Activated CD4-positive, alpha-beta memory T cell treated with anti-CD3 and anti-CD28 coated beads, Interleukin-2, amount 10 ng/mL, durations not matched to agents 7 days and 5 days (primary cell): ENCODE measurements around the gene B4GALNT3. TPM values are rescaled to one million over a fixed set of nuclear protein-coding genes. Genes with fewer than 3 reads are reported as not detected.

Experiments
- CTCF ChIA-PET: fragments of 350-600 bp; sonication (Branson Sonifier 250); formaldehyde crosslinking; loops from one replicate; lab custom pipeline; 2021; ENCODE audit warnings: antibody characterized with exemption, inconsistent platforms; lab: Charles Lee
- POLR2A ChIA-PET: fragments of 350-600 bp; sonication (Branson Sonifier 250); formaldehyde crosslinking; loops from one replicate; lab custom pipeline; 2021; ENCODE audit warnings: antibody characterized with exemption; lab: Charles Lee
- DNase-seq: peaks from one replicate; pipeline ENCODE4 v3.0.0-alpha.2; 2020
- H3K27ac Mint-ChIP-seq: one replicate; pipeline ENCODE4 v1.8.0; 2021; ENCODE audit warnings: mild to moderate bottlenecking, mixed read lengths
- H3K27me3 Mint-ChIP-seq: one replicate; pipeline ENCODE4 v1.8.0; 2021; ENCODE audit warnings: mixed read lengths
- H3K36me3 Mint-ChIP-seq: one replicate; pipeline ENCODE4 v1.8.0; 2021; ENCODE audit warnings: low read depth, mixed read lengths
- H3K4me1 Mint-ChIP-seq: one replicate; pipeline ENCODE4 v1.8.0; 2021; ENCODE audit warnings: mixed read lengths
- H3K4me3 Mint-ChIP-seq: one replicate; pipeline ENCODE4 v1.8.0; 2021; ENCODE audit warnings: mild to moderate bottlenecking, mixed read lengths
- H3K9me3 Mint-ChIP-seq: one replicate; pipeline ENCODE4 v1.8.0; 2021; ENCODE audit warnings: mixed read lengths
- total RNA-seq, 2 experiments: library from RNA; stranded (reverse); gene quantifications; one replicate each; pipeline ENCODE4 v1.2.3, GENCODE V29; 2021

B4GALNT3 gene
- total RNA-seq, 2 experiments from 2014 or later, result 0.68 to 0.88 TPM

DNA sequence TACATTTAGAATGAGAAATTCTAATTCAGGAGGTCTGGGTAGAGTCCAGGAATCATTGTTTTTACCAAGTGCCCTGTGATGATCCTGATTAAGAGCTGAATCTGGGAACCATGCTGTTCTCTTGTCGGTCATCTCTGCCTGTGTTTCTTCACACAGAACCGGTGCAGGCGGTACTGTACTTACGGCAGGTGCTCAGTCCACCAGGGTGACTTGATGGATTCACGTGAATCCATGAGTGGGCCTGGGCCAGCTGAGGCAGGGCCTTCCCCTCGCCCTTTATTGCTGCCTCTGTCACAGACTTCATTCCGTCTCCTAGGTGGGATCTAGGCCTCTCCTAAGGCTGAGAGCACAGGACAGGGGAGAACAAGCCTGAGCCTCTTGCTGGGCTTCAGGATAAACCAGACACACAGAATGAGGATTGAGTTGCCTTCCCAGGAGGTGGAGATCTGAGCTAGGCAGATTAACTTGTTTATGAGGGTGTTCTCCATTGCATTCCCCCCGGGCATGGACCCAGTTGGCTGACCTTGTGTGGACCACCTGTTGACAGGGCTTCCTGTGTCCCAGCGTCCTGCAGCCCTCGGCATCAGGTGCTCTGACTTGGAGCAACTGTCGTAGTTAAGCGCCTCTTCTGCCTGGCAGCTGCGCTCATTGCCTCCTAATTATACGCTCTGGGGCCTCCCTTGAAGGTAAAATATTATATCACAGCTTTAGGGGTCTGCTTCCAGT is 42.1 kb downstream of the B4GALNT3 start:
- H3K27me3 Mint-ChIP-seq, result peaks cover 16% of the 10 kb centered on the region
- H3K4me3 Mint-ChIP-seq, result no peak overlapping the region
- POLR2A ChIA-PET, result no interaction called here
- no peaks in the 10 kb centered on the region for H3K36me3 Mint-ChIP-seq
- no peak for DNase-seq
- H3K27ac Mint-ChIP-seq, result no peak overlapping the region
- CTCF ChIA-PET, result interaction anchor here (0.6 to 1.4 kb wide), 2 partner anchors 52 to 375 kb away, joined by 3 to 4 read pairs; no protein-coding TSS in a partner anchor
- H3K9me3 Mint-ChIP-seq, result no peaks in the 10 kb centered on the region
- H3K4me1 Mint-ChIP-seq, result peaks cover 25% of the 10 kb centered on the region

DNA sequence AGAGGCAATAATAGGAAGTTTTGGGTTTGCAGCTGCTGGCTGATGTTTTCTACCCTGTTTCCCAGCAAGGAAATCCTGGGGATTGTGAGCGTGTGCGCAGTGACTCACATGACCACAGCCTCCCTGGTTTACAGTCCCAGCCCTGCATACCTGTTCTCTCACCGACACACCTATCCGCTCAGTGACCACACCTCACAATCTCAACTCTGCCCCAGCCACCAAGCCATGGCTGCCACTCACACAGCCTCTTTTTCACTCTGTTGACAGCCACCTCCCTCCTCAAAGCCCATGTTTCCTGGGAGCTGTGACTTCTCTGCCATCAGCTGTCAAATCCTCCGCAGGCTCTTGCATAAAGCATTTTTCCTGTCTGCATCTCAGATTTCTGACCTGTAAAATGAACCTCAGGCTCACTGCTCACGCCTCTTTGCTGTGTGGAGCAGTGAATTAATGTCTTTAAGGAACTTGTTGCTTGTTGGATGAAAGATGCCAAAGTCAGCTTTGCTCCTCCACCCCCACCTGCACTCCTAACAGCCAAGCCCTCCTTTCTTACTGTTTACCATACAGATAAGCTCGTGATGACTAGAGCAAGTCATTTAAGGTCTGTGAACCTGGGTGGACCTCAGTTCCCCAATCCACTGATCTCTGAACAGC is 43.5 kb downstream of the B4GALNT3 start:
- peaks cover 17% of the 10 kb centered on the region for H3K4me1 Mint-ChIP-seq
- POLR2A ChIA-PET, result no interaction called here
- peaks cover 17% of the 10 kb centered on the region for H3K27me3 Mint-ChIP-seq
- no peaks in the 10 kb centered on the region for H3K9me3 Mint-ChIP-seq
- no peak overlapping the region for H3K4me3 Mint-ChIP-seq
- DNase-seq, result no peak
- no peaks in the 10 kb centered on the region for H3K36me3 Mint-ChIP-seq
- CTCF ChIA-PET, result interaction anchor here (1.4 kb wide), 1 partner anchor 53 kb away, joined by 3 read pairs; no protein-coding TSS in a partner anchor
- H3K27ac Mint-ChIP-seq, result no peak overlapping the region

DNA sequence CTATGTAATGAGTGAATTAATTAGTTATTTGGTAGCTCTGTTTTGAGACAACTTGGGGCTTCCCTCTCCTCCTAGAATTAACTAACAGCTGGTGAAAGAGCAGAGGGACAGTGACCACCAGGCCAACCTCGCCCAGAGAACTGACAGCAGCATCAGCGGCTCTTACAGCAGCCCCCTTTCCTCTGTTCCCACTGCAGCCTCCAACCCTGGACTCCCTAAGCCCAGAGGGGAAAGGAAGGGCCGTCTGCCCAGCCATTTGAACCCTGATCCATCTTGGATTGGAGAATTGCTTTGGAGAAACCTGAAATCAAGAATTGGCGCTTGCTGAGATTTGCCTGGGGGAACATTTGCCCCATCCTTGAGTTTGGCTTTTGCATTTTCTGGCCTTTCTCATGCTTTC is 45.5 kb downstream of the B4GALNT3 start:
- Mint-ChIP-seq H3K9me3 (no peaks in the 10 kb centered on the region), H3K4me3 (no peak overlapping the region), H3K27ac (no peak overlapping the region), H3K4me1 (peaks cover 9% of the 10 kb centered on the region), H3K36me3 (no peaks in the 10 kb centered on the region), H3K27me3 (peaks cover 17% of the 10 kb centered on the region)
- POLR2A ChIA-PET, result no interaction called here
- CTCF ChIA-PET, result interaction anchor here (0.9 kb wide), 1 partner anchor 53 kb away, joined by 3 read pairs; no protein-coding TSS in a partner anchor
- DNase-seq, result no peak

DNA sequence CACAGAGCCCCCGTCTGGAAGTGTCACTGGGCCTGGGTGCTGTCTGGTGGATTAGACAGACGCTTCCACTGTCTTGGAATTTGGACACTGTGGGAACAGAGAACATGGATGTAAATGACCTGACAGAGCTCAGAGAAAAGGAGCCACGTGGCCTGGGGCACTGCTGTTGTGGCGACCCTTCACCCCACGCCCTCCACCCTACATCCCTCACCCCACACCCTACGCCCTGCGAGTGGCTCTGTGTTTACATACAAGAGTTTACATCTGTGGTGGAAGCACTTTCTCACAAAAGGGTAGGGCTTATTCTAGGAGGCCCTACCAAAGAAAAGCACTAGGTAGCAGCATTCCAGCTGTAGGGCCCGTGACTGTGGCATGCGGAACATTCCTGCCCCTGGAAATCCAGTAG is 47.7 kb downstream of the B4GALNT3 start:
- H3K27ac Mint-ChIP-seq, result no peak overlapping the region
- no peaks in the 10 kb centered on the region for H3K9me3 Mint-ChIP-seq
- H3K36me3 Mint-ChIP-seq, result no peaks in the 10 kb centered on the region
- peaks cover 16% of the 10 kb centered on the region for H3K27me3 Mint-ChIP-seq
- H3K4me3 Mint-ChIP-seq, result no peak overlapping the region
- no peak for DNase-seq
- ChIA-PET CTCF (no interaction called here), POLR2A (no interaction called here)
- H3K4me1 Mint-ChIP-seq, result peaks cover 8% of the 10 kb centered on the region

DNA sequence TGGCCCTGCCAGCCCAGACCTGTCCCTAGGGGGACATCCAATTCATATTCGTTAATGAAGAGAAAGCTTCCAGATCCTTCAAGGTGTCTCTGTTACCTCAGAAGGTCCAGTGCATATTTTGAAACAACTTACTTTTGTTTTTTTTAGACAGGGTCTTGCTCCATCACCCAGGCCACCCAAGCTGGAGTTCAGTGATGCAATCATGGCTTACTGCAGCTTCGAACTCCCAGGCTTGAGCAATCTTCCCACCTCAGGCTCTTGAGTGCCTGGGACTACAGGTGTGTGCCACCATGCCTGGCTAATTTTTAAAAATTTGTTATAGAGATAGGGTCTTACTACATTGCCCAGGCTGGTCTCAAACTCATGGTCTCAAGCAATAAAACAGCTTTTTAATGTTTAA is 48.4 kb downstream of the B4GALNT3 start:
- H3K36me3 Mint-ChIP-seq, result no peaks in the 10 kb centered on the region
- H3K27ac Mint-ChIP-seq, result no peak overlapping the region
- CTCF ChIA-PET, result no interaction called here

DNA sequence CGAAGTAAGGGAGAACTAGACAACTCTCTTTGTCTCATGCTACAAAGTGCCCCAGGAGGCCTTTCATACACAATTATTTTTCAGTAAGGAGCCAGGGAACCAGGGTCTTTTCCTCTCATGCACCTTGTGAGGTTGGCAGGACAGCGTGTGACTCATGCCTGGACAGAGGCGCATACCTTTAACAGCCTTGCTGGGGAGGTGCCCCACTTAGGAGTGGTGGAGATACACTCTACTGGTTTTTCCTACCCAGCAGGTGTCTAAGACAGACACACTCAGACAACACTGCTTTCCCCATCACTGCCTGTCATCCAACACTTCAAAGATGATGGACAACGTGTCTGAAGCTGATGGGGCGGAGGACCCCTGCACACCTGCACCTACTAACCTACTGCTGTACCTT is 49.1 kb downstream of the B4GALNT3 start:
- H3K4me3 Mint-ChIP-seq, result no peak overlapping the region
- H3K36me3 Mint-ChIP-seq, result no peaks in the 10 kb centered on the region
- no peak for DNase-seq
- no peaks in the 10 kb centered on the region for H3K9me3 Mint-ChIP-seq
- no peaks in the 10 kb centered on the region for H3K4me1 Mint-ChIP-seq
- ChIA-PET CTCF (interaction anchor here (0.6 kb wide), 1 partner anchor 299 kb away, joined by 4 read pairs; no protein-coding TSS in a partner anchor), POLR2A (no interaction called here)
- H3K27ac Mint-ChIP-seq, result no peak overlapping the region
- peaks cover 9% of the 10 kb centered on the region for H3K27me3 Mint-ChIP-seq

More for the DNA sequence above, 48.4 kb downstream of the B4GALNT3 start:
- peaks cover 4% of the 10 kb centered on the region for H3K4me1 Mint-ChIP-seq
- peaks cover 13% of the 10 kb centered on the region for H3K27me3 Mint-ChIP-seq
- H3K9me3 Mint-ChIP-seq, result no peaks in the 10 kb centered on the region
- DNase-seq, result no peak
- H3K4me3 Mint-ChIP-seq, result no peak overlapping the region
- POLR2A ChIA-PET, result no interaction called here

DNA sequence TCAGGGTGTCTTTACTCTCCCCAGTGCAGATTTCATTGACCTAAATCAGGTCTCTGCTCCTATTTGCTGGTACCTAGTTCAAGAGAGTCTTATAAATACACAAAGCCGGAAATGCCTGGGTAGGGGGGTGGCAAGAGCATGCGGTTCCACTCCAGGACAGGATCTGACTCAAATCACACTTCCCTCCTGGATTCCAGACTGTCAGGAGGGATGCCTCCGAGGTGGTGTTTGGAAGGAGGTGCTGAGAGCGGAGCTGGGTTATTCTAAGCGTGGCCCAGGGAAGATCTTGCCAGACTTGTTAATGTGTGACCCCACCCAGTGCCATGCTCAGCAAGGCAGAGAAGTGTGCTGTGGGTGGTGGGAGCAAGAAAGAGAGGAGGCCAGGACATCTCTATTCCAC is 49.8 kb downstream of the B4GALNT3 start:
- DNase-seq, result no peak
- no peaks in the 10 kb centered on the region for H3K4me1 Mint-ChIP-seq
- H3K36me3 Mint-ChIP-seq, result no peaks in the 10 kb centered on the region
- CTCF ChIA-PET, result interaction anchor here (1.2 kb wide), 1 partner anchor 57 kb away, joined by 3 read pairs; no protein-coding TSS in a partner anchor
- H3K27ac Mint-ChIP-seq, result no peak overlapping the region
- peaks cover 9% of the 10 kb centered on the region for H3K27me3 Mint-ChIP-seq
- POLR2A ChIA-PET, result no interaction called here
- H3K4me3 Mint-ChIP-seq, result no peak overlapping the region
- no peaks in the 10 kb centered on the region for H3K9me3 Mint-ChIP-seq

DNA sequence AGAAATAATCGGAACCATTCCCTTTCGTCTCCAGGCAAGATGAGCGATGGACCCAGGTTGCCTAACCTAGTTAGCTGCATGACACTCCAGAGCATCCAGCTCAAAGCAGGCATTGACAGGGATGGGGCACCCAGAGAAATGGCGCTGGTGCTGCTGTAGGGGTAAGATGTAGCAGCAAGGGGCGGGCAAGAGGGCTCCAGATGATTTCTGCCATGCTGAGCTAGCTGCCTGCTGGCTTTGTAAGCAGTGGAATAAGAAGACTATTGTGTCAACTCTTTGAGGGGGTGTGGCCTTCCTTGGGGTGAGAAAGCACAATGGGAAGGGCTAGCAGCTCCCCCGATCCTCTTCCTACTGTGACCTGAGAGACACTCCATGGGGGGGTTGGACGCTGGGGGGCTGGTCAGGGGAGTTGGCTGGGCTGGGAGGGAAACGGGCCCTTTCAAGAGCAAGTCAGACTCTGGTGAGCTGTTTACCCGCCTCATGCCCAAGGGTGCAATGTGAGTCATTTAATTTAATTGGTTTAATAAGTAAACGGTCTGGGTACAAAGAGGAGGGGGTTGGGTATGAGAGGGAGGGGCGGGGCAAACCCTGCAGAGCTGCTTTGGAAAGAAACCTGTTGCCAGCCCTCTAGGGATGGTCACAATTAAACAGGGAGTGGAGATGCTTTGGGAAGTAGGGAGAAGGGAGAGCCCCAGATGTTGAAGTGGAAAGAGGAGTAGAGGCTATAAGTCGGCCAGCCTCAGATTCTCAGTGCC is 50.5 kb downstream of the B4GALNT3 start:
- Mint-ChIP-seq H3K27me3 (peaks cover 9% of the 10 kb centered on the region), H3K9me3 (no peaks in the 10 kb centered on the region), H3K27ac (no peak overlapping the region), H3K4me3 (no peak overlapping the region), H3K36me3 (no peaks in the 10 kb centered on the region), H3K4me1 (no peaks in the 10 kb centered on the region)
- DNase-seq, result no peak
- CTCF ChIA-PET, result interaction anchor here (1.2 kb wide), 1 partner anchor 57 kb away, joined by 3 read pairs; no protein-coding TSS in a partner anchor
- POLR2A ChIA-PET, result no interaction called here

DNA sequence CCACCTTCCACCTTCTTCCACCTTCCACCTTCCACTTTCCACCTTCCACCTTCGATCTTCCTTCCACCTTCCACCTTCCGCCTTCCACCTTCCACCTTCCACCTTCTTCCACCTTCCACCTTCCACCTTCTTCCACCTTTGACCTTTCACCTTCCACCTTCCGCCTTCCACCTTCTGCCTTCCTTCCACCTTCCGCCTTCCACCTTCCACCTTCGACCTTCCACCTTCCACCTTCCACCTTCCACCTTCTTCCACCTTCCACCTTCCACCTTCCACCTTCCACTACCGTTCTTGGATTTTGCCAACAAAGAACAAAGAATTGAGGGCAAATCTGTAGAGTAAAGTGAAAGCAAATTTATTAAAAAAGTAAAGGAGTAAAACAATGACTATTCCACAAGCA is 53.2 kb downstream of the B4GALNT3 start:
- H3K9me3 Mint-ChIP-seq, result no peaks in the 10 kb centered on the region
- peaks cover 3% of the 10 kb centered on the region for H3K27me3 Mint-ChIP-seq
- no peak overlapping the region for H3K4me3 Mint-ChIP-seq
- ChIA-PET POLR2A (no interaction called here), CTCF (no interaction called here)
- DNase-seq, result no peak
- no peak overlapping the region for H3K27ac Mint-ChIP-seq
- no peaks in the 10 kb centered on the region for H3K36me3 Mint-ChIP-seq
- no peaks in the 10 kb centered on the region for H3K4me1 Mint-ChIP-seq

DNA sequence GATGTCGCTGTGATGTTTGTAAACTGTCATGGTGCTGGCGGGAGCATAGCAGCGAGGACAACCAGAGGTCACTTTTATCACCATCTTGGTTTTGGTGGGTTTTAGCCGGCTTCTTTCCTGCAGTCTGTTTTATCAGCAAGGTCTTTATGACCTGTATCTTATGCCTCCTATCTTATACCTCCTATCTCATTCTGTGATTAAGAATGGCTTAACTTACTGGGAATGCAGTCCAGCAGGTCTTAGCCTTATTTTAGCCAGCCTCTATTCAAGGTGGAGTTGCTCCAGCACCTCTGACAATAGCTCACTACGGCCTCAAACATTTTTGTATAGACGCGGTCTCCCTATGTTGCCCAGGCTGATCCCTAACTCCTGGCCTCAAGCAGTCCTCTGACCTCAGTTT is 53.7 kb downstream of the B4GALNT3 start:
- H3K4me3 Mint-ChIP-seq, result no peak overlapping the region
- no peaks in the 10 kb centered on the region for H3K4me1 Mint-ChIP-seq
- POLR2A ChIA-PET, result no interaction called here
- H3K9me3 Mint-ChIP-seq, result no peaks in the 10 kb centered on the region
- DNase-seq, result no peak
- CTCF ChIA-PET, result no interaction called here
- H3K27me3 Mint-ChIP-seq, result peaks cover 5% of the 10 kb centered on the region
- no peaks in the 10 kb centered on the region for H3K36me3 Mint-ChIP-seq
- no peak overlapping the region for H3K27ac Mint-ChIP-seq

DNA sequence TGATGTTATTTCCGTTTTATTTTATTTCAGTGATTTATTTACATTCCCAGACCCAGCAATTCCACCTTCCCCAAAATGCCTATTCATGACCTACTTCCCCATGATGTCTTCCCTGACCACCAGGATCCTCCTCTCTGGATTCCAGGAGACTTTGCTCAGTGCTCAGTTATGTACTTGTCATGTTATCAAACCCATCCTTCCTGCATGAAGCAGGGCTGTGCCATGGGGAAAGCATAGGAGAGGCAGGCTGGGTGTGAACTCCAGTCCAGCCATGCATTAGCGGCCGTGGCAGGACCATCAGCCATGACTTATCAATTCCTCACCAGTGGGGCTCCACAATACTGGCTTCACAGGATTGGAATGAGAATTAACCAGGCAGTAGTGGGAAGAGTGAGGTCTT is 57.8 kb downstream of the B4GALNT3 start:
- ChIA-PET CTCF (no interaction called here), POLR2A (no interaction called here)
- no peak overlapping the region for H3K27ac Mint-ChIP-seq

DNA sequence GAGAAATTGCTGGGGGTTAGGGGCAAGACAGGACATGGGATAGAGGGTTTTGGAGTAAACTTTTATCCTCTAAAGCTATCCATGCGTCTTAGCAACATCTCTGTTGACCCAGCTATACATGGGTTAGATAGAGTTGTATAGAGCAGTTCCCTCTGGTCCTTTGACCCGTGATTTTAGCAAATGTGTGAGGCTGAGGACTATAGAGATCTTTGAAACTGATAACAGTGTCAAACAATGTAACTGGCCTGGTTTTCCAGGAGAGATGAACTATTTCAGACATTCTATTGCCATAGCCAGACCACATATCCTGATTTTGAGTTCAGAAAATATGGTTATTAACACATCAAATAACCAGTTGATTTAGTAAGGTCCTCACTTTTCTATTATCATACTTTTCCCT is 60.4 kb downstream of the B4GALNT3 start:
- peaks cover 12% of the 10 kb centered on the region for H3K27me3 Mint-ChIP-seq
- H3K9me3 Mint-ChIP-seq, result no peaks in the 10 kb centered on the region
- POLR2A ChIA-PET, result no interaction called here
- no peaks in the 10 kb centered on the region for H3K36me3 Mint-ChIP-seq
- H3K4me3 Mint-ChIP-seq, result no peak overlapping the region
- no peaks in the 10 kb centered on the region for H3K4me1 Mint-ChIP-seq
- DNase-seq, result no peak
- no peak overlapping the region for H3K27ac Mint-ChIP-seq
- CTCF ChIA-PET, result interaction anchor here (0.7 kb wide), 2 partner anchors 19 to 24 kb away, joined by 3 to 4 read pairs; no protein-coding TSS in a partner anchor

More for the DNA sequence above, 57.8 kb downstream of the B4GALNT3 start:
- Mint-ChIP-seq H3K36me3 (no peaks in the 10 kb centered on the region), H3K4me3 (no peak overlapping the region), H3K27me3 (peaks cover 12% of the 10 kb centered on the region), H3K9me3 (no peaks in the 10 kb centered on the region), H3K4me1 (no peaks in the 10 kb centered on the region)
- DNase-seq, result no peak
